Epithelial cell of esophagus (primary cell): Measurements from ENCODE around the gene RAD51B.

ENCODE experiments used
- DNase-seq: peaks from one replicate; pipeline ENCODE4 v3.0.0; 2010; ENCODE audit warnings: low read depth
- H3K4me3 ChIP-seq: 2 replicates; pipeline ENCODE4 v1.5.1; 2011; ENCODE audit warnings: mild to moderate bottlenecking, low read length, control low read depth
- TF ChIP-seq, protein P1 (sequence below): IDR thresholded peaks from 2 replicates; pipeline ENCODE4 v1.5.1; 2011; ENCODE audit warnings: low read depth, mild to moderate bottlenecking, low read length, control low read depth, inconsistent platforms; ENCODE audit not compliant: insufficient read depth; ENCODE audit errors: missing control alignments

The RAD51B gene

DNA sequence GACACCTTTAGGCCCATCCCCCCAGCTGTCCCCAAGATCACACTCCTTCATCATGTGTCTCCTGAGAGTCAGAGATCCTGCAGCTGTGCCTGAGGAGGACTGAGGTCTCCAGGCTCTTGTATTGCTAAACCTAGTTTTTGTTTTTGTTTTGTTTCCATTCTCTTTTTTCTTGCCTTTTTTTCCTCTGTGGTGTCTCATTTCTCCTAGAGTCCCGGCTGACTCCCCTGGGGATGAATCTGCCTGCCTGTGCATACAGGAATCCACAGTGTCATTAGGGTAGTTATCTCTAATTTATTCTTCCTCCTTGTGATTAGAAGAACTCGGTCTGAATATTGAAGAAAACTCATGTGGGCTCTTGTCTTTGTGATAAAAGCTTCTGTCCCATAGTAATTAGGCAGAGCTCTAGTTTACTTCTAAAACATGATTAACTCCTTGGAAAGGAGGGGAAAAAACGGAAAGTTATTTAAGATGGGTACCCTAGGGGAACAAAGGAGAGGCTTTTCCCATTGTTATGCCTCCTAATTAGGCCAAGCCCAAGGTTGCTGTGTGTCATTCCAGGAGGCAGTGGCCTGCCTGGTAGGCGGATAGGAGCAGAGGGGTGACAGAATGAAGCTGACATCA lies 630.1 kb downstream of the RAD51B start:
- TF ChIP-seq, protein P1, sequence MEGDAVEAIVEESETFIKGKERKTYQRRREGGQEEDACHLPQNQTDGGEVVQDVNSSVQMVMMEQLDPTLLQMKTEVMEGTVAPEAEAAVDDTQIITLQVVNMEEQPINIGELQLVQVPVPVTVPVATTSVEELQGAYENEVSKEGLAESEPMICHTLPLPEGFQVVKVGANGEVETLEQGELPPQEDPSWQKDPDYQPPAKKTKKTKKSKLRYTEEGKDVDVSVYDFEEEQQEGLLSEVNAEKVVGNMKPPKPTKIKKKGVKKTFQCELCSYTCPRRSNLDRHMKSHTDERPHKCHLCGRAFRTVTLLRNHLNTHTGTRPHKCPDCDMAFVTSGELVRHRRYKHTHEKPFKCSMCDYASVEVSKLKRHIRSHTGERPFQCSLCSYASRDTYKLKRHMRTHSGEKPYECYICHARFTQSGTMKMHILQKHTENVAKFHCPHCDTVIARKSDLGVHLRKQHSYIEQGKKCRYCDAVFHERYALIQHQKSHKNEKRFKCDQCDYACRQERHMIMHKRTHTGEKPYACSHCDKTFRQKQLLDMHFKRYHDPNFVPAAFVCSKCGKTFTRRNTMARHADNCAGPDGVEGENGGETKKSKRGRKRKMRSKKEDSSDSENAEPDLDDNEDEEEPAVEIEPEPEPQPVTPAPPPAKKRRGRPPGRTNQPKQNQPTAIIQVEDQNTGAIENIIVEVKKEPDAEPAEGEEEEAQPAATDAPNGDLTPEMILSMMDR, result no peak
- DNase-seq, result no peak
- no peak overlapping the region for H3K4me3 ChIP-seq

DNA sequence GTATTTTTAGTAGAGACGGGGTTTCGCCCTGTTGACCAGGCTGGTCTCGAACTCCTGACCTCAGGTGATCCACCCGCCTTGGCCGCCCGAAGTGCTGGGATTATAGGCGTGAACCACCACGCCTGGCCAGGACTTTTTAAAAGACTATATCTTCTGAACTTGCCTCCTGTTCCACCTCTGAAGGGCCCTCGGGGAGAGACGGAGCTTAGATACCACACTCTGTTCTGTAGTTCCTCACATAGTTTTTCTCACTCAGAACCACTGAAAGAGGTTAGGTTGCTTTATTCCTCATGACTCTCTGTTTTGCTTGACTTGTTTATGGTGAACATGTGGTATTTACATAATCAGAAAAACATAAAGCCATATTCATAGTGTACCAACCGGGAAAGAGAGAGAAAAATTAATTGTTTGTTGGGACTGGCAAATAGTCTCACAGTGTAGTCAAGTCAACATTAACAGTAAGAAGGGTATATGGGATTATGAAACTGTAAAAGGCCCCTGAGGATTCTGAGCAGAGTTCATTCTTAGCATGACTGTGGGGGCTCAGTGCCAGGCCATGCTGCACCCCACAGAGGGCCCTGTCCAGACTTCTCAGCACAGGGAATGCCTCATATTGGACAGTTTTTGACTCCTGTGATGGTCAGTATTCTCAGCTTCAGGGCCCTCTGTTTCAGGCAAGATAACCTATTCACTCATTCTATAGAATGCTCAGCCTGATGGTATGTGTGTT lies 631.0 kb downstream of the RAD51B start:
- TF ChIP-seq, protein P1, result no peak
- DNase-seq, result no peak
- no peak overlapping the region for H3K4me3 ChIP-seq

DNA sequence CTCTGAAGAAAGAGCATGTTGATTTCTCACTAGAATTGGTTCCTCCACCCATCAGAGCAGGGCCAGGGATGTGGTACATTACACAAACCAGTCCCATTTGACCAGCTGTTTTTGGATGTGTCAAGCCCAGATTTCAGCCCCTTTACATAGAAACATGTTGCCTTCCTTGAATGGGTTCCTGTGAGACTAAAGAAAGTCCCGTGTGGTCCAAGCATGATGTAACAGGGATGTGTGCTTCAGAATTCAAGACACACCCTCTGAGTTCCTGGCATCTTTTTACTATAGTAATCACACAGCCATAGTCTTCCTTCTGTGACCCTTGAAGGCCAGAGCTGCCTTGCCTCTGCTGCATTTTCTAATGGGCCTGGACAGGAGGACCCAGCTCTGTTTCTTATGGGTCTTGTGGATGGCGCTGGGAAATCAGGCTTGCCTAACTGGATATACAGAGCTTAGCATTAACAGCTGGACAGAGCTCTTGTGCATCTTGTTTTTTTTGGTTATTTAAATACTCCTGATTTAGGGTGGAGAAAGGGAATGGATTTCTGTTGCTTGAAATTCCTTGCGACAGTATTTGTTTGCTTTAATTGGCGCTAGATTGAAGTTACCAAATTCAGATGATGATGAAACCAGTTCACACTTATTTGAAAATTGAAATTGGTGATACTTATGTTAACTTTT lies 632.3 kb downstream of the RAD51B start:
- TF ChIP-seq, protein P1, result no peak
- no peak overlapping the region for H3K4me3 ChIP-seq
- no peak for DNase-seq

DNA sequence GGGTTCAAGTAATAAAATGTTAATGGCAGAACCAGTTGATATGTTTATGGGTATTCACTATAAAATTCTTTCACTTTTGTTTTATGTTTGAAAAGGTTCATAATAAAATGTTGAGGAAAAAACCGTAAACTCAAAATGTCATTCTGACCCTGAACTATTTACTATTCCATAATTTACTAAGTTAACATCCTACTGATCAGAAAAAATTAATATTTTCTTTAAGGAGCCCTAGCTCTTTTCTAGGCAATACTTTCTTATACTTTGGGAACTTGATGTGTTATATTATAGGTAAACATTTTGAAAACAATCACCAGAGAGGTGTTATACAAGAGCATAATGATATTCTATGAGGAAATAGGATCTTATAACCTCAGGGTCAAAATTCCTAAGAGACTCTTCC lies 638.7 kb downstream of the RAD51B start:
- no peak for DNase-seq
- TF ChIP-seq, protein P1, result no peak
- no peak overlapping the region for H3K4me3 ChIP-seq

DNA sequence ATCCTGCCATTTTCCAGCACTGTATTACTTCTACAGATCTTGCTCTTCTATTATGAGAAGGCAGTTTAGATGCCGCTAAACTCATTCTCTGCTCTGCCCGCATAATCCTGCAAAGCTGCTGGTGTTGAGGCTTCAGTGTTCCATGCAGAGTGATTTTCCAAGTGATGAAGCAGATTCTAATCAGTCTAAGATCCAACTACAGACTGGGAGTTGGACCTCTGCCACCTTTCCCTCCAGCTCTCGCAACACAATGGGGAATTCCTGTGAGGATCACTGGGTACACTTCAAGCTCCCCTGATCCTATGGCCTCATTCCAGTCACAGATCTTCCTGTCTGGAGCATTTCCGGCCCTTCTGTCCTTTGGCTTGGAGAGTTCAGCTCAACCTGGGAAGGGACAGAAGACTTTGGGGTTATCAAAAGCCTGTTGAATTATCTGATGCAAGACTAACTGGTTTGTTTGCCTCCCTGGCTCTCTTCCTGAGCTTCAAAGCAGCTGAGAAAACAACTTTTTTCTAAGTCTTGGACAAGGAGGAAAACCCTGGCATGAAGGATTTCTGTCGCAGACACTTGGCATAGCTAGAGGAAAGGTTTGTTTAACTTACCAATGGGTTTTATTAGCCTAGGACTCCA lies 639.4 kb downstream of the RAD51B start:
- DNase-seq, result peak; percentile 87
- TF ChIP-seq, protein P1, result no peak
- no peak overlapping the region for H3K4me3 ChIP-seq

DNA sequence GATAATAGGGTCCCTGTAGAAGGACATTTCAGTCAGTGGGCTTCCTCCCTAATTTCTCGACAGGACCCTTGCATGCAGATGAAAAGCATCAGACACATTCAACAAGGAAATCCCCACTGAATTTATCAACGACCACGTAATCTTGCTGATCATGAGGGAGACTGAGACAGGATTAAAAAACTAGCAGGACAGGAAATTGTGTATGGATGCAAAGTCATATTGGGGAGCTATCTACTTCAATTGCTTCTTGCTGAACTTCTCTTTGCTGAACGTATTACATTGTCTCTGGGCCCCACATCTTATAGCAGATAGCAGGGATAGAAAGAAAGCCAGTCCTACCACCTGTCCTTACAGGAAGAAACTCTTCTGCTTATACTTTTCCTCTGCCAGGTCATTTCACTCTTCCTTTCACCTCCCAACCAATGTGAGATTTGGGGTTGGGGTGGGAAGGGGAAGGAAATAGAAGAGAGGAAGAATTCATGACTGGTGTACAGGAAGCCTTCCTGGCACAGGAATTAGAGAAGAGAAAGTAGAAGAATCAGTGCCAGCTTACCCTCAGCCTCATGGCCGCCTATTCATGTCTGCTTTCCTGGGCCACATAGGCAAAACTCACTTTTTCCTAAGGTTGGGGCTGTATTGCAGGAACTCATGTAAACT lies 640.0 kb downstream of the RAD51B start:
- DNase-seq, result peak; percentile 48
- TF ChIP-seq, protein P1, result no peak
- H3K4me3 ChIP-seq, result no peak overlapping the region
